Parathyroid adenoma (tissue), 2 donors: Measurements from ENCODE around the gene C2orf92.

Experiments
- H2AFZ ChIP-seq: fragments of 300-600 bp; sonication (generic); one replicate; pipeline ENCODE4 v1.7.0; 2017; ENCODE audit warnings: antibody characterized with exemption, mild to moderate bottlenecking
- H3K27ac ChIP-seq: fragments of 300-600 bp; sonication (generic); one replicate; pipeline ENCODE4 v1.7.0; 2017
- H3K27me3 ChIP-seq: fragments of 300-600 bp; sonication (generic); one replicate; pipeline ENCODE4 v1.7.0; 2017; ENCODE audit warnings: low read length; ENCODE audit not compliant: control insufficient read depth, insufficient read depth
- H3K36me3 ChIP-seq: fragments of 300-600 bp; sonication (generic); one replicate; pipeline ENCODE4 v1.7.0; 2017; ENCODE audit warnings: low read length; ENCODE audit not compliant: control insufficient read depth, insufficient read depth
- H3K4me1 ChIP-seq: fragments of 300-600 bp; sonication (generic); one replicate; pipeline ENCODE4 v1.7.0; 2017; ENCODE audit warnings: control low read depth
- H3K4me2 ChIP-seq: fragments of 300-600 bp; sonication (generic); one replicate; pipeline ENCODE4 v1.7.0; 2017; ENCODE audit warnings: low read length
- H3K4me3 ChIP-seq: fragments of 300-600 bp; sonication (generic); one replicate; pipeline ENCODE4 v1.7.0; 2017; ENCODE audit warnings: low read depth, low read length
- H3K79me2 ChIP-seq: fragments of 300-600 bp; sonication (generic); one replicate; pipeline ENCODE4 v1.7.0; 2017; ENCODE audit warnings: control low read depth
- H3K9ac ChIP-seq: fragments of 300-600 bp; sonication (generic); one replicate; pipeline ENCODE4 v1.7.0; 2017; ENCODE audit warnings: mild to moderate bottlenecking
- H3K9me3 ChIP-seq: fragments of 300-600 bp; sonication (generic); one replicate; pipeline ENCODE4 v1.7.0; 2017; ENCODE audit warnings: low read length; ENCODE audit not compliant: control insufficient read depth
- CTCF ChIP-seq: fragments of 300-600 bp; sonication (generic); IDR thresholded peaks from one replicate; pipeline ENCODE4 v1.7.0; 2017; ENCODE audit warnings: antibody characterized with exemption, mild to moderate bottlenecking
- donor health status: primary hyperparathyroidism.

Gene C2orf92

GRCh38 chr2:97741686-97742085, 72.2 kb downstream of the C2orf92 start:
- H3K4me1 ChIP-seq, result no peaks in the 10 kb centered on the region
- H3K36me3 ChIP-seq, result no peaks in the 10 kb centered on the region
- no peak overlapping the region for H3K9ac ChIP-seq
- no peak overlapping the region for H2AFZ ChIP-seq
- no peaks in the 10 kb centered on the region for H3K79me2 ChIP-seq
- no peak for TF ChIP-seq CTCF
- no peak overlapping the region for H3K4me2 ChIP-seq
- no peak overlapping the region for H3K4me3 ChIP-seq
- H3K27ac ChIP-seq, result no peak overlapping the region
- H3K27me3 ChIP-seq, result no peaks in the 10 kb centered on the region
- no peaks in the 10 kb centered on the region for H3K9me3 ChIP-seq

GRCh38 chr2:97742381-97742847, 72.9 kb downstream of the C2orf92 start:
- Histone ChIP-seq H3K4me1 (no peaks in the 10 kb centered on the region), H2AFZ (no peak overlapping the region), H3K4me2 (no peak overlapping the region), H3K27me3 (no peaks in the 10 kb centered on the region), H3K36me3 (no peaks in the 10 kb centered on the region), H3K4me3 (no peak overlapping the region), H3K27ac (no peak overlapping the region), H3K79me2 (no peaks in the 10 kb centered on the region), H3K9ac (no peak overlapping the region), H3K9me3 (no peaks in the 10 kb centered on the region)
- no peak for TF ChIP-seq CTCF

- Histone ChIP-seq H3K4me2 (no peak overlapping the region), H3K79me2 (no peaks in the 10 kb centered on the region), H3K4me3 (no peak overlapping the region), H3K9ac (no peak overlapping the region), H3K36me3 (no peaks in the 10 kb centered on the region), H3K9me3 (no peaks in the 10 kb centered on the region), H3K4me1 (no peaks in the 10 kb centered on the region), H2AFZ (no peak overlapping the region), H3K27ac (no peak overlapping the region), H3K27me3 (no peaks in the 10 kb centered on the region)
- no peak for TF ChIP-seq CTCF
These were observed 74.4 kb downstream of the C2orf92 start for GRCh38 chr2:97743913-97744312.

GRCh38 chr2:97745474-97746174, 76.1 kb downstream of the C2orf92 start:
- no peaks in the 10 kb centered on the region for H3K4me1 ChIP-seq
- H2AFZ ChIP-seq, result no peak overlapping the region
- no peaks in the 10 kb centered on the region for H3K36me3 ChIP-seq
- no peak overlapping the region for H3K4me3 ChIP-seq
- H3K9me3 ChIP-seq, result no peaks in the 10 kb centered on the region
- TF ChIP-seq CTCF, result no peak
- no peak overlapping the region for H3K9ac ChIP-seq
- no peaks in the 10 kb centered on the region for H3K27me3 ChIP-seq
- no peak overlapping the region for H3K4me2 ChIP-seq
- no peak overlapping the region for H3K27ac ChIP-seq
- no peaks in the 10 kb centered on the region for H3K79me2 ChIP-seq

- Histone ChIP-seq H3K4me3 (no peak overlapping the region), H3K9ac (no peak overlapping the region), H3K27ac (no peak overlapping the region), H3K27me3 (no peaks in the 10 kb centered on the region), H3K79me2 (no peaks in the 10 kb centered on the region), H2AFZ (no peak overlapping the region), H3K36me3 (no peaks in the 10 kb centered on the region), H3K4me2 (no peak overlapping the region), H3K4me1 (peaks cover 5% of the 10 kb centered on the region), H3K9me3 (no peaks in the 10 kb centered on the region)
- TF ChIP-seq CTCF, result no peak
These were observed 77.8 kb downstream of the C2orf92 start for GRCh38 chr2:97747285-97747684.
